Cardiac septum (tissue), 1 donor: ENCODE data around the gene EIF4G1. TPM values are rescaled to one million over a fixed set of nuclear protein-coding genes. Genes with fewer than 3 reads are reported as not detected.
"Not testable (repeated sequence)": the region's sequence is repeated elsewhere in the genome, so short reads cannot be mapped to it uniquely, and the experiment has no call there.

Experiments
- DNase-seq: peaks from one replicate; pipeline ENCODE4 v3.0.0-alpha.2; 2020; ENCODE audit warnings: low spot score
- intact Hi-C: fragments of 100-400 bp; cut with DNase I; formaldehyde crosslinking; loops from one replicate; pipeline ENCODE4 v1.14.0; 2022
- long read RNA-seq: library from polyadenylated mRNA; unstranded; transcript quantifications from one replicate; pipeline ENCODE4 v2.0.0, GENCODE V29; 2021
- total RNA-seq: library from RNA; stranded (reverse); fragmentation: NEBNext Ultra II Directional; extraction: Animal tissue kit (Norgen Biotek cat#: 25700); gene quantifications from one replicate; pipeline ENCODE4 v1.2.1, GENCODE V29; 2021
- donor health status: DM: no; HTN: no; CAD: no.

EIF4G1 gene
- 284 TPM for total RNA-seq
- long read RNA-seq, full-length matches to known transcripts: 18 of 244 reads
- long read RNA-seq, partial matches to known transcripts: 190 of 244 reads
- long read RNA-seq, other reads (novel, unspliced or antisense): 36 of 244 reads

- DNase-seq: peak; percentile 97
- intact Hi-C loops: loop anchor here (1.0 to 2.0 kb wide), 3 partner anchors 15 to 48 kb away; partner anchors contain the start of genes FAM131A and PSMD2
Observed at GRCh38 chr3:184314363-184314699, at the start of gene EIF4G1. TSS of gene EIF4G1 (plus strand) at chr3:184314606. CDS start at chr3:184315797, 1,191 bp downstream.

- DNase-seq, intact Hi-C loops: not testable (repeated sequence)
Observed at GRCh38 chr3:184267249-184267648, 47.2 kb upstream of the EIF4G1 start.

DNA sequence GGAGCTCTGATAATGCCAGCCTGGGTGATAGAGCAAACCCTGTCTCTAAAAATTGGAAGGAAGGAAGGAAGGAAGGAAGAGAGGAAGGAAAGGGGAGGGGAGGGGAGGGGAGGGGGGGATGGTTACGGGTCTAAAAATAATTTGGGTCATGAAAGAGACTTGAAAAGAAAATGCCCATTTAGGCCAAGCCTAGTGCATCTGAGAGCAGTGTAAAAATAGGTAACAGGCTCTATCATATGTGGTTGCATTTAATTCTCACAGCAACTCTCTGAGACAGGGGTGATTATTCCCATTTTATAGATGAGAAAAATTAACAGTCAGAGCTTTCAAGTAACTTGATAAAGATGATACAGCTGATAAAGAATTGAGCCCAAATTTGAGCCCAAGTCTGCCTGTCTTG, 42.1 kb upstream of the EIF4G1 start:
- DNase-seq: no peak
- intact Hi-C loops: no loop called here

GRCh38 chr3:184275381-184275701, 39.1 kb upstream of the EIF4G1 start:
- DNase-seq: no peak
- intact Hi-C loops: no loop called here

DNA sequence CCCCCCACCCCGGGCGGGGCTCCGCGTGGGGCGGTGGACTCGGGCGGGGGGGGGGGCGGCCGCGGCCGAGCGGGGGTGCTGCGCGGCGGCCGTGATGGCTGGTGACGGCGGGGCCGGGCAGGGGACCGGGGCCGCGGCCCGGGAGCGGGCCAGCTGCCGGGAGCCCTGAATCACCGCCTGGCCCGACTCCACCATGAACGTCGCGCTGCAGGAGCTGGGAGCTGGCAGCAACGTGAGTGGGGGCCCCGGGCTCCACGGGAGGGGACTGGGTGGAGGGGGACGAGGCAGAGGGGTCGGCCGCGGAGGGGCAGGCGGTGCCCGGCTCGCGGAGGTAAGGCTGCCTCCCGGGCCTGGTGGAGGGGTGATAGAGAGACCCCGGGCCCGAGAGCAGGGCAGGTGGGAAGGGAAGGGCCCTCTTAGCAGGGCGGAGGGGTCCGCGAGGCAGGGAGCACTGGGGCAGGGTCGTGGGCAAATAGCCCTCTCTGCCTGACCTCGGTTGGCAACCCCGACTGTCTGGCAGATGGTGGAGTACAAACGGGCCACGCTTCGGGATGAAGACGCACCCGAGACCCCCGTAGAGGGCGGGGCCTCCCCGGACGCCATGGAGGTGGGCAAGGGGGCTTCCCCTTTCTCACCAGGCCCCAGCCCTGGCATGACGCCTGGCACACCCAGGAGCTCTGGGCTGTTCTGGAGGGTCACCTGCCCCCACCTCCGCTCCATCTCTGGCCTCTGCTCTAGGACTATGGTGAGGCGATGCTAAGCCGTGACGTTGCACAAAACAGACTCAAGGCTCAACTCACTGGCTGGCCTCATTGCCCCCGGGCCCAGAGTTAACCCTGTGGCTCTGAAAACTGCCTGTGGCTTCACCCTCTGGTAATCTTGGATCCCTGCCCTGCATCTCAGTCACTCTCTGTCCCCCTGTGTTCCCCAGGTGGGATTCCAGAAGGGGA, 38.2 kb upstream of the EIF4G1 start, which contains the start of gene ECE2:
TSS of gene ECE2 (plus strand) at position 62 of the 950 bp plus-strand sequence. CDS start at position 194, 132 bp downstream.
- DNase-seq: no peak
- intact Hi-C loops: no loop called here

- no peak for DNase-seq
- intact Hi-C loops: no loop called here
Observed at GRCh38 chr3:184277366-184277765, 37.0 kb upstream of the EIF4G1 start.

- intact Hi-C loops: no loop called here
- DNase-seq: no peak
Observed at GRCh38 chr3:184282941-184283340, 31.5 kb upstream of the EIF4G1 start.

DNA sequence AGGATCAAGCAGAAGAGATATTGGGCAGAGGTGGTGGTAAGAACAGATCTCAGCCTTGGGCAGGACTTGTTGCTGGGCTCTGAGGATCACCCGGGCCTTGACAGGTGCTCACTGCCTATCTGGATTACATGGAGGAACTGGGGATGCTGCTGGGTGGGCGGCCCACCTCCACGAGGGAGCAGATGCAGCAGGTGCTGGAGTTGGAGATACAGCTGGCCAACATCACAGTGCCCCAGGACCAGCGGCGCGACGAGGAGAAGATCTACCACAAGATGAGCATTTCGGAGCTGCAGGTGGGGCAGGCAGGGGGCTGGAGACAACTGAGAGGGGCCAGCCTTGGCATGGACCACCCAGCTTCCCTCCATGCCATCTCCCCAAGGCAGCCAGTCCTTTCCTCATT, 30.7 kb upstream of the EIF4G1 start:
- intact Hi-C loops: no loop called here
- no peak for DNase-seq

GRCh38 chr3:184284696-184285095, 29.7 kb upstream of the EIF4G1 start:
- intact Hi-C loops: loop anchor here (5.0 kb wide), 1 partner anchor 387 kb away; no protein-coding TSS in a partner anchor

DNA sequence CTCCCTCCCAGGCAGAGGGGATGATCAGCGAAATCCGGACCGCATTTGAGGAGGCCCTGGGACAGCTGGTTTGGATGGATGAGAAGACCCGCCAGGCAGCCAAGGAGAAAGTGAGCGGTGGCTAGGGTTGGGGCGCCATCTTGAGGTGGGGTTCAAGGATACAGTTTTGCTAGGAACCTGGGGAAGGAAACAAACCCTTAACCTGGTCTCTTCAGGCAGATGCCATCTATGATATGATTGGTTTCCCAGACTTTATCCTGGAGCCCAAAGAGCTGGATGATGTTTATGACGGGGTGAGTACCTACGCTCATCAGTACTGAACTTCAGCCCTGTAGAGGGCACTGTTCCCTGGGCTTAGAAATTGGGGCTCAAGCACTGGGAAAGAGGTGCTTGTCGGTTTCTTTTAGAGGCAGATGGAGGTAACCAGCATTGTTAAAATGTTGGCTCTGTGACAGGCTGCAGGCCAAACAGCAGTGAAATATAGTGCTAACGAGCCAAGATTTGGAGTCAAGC, 24.9 kb upstream of the EIF4G1 start:
- no peak for DNase-seq

More at GRCh38 chr3:184284696-184285095, 29.7 kb upstream of the EIF4G1 start:
- no peak for DNase-seq

DNA sequence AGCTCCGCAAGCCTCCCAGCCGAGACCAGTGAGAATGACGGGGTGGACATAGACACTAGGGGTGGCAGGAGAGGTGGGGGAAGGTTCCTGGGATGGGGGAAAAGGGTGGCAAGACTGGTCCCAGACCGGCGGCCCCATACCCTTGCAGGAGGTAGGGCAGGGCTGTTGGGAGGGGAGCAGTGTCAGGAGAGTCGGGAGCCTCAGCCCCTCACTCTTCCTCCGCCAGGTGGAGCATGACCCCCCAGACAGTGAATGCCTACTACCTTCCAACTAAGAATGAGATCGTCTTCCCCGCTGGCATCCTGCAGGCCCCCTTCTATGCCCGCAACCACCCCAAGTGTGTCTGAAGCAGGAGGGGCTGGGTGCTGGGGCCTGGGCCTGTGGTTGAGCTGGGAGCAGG, 24.1 kb upstream of the EIF4G1 start:
- intact Hi-C loops: no loop called here
- DNase-seq: no peak

More for the DNA sequence above, 24.9 kb upstream of the EIF4G1 start:
- intact Hi-C loops: loop anchor here (5.0 kb wide), 1 partner anchor 392 kb away; no protein-coding TSS in a partner anchor

- no peak for DNase-seq
- intact Hi-C loops: no loop called here
Observed at GRCh38 chr3:184291044-184291737, 23.2 kb upstream of the EIF4G1 start.

DNA sequence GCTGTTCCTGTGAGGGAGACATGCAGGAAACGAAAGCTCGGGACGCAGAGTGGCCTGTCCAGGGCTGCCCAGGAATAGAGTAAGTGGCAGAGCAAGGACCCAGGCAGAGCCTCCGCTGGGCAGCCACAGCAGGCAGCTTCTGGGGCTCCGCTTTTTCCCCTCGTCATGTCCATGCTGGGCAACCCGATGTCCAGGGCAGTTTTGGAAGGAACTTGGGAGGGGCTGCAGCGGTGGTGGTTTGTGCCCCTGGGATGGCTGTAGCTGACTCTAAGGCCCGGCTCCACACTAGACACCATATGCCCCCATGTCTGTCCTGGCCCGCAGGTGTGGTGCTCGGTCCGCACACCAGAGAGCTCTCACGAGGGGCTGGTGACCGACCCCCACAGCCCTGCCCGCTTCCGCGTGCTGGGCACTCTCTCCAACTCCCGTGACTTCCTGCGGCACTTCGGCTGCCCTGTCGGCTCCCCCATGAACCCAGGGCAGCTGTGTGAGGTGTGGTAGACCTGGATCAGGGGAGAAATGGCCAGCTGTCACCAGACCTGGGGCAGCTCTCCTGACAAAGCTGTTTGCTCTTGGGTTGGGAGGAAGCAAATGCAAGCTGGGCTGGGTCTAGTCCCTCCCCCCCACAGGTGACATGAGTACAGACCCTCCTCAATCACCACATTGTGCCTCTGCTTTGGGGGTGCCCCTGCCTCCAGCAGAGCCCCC, 22.5 kb upstream of the EIF4G1 start:
- intact Hi-C loops: no loop called here
- no peak for DNase-seq

DNA sequence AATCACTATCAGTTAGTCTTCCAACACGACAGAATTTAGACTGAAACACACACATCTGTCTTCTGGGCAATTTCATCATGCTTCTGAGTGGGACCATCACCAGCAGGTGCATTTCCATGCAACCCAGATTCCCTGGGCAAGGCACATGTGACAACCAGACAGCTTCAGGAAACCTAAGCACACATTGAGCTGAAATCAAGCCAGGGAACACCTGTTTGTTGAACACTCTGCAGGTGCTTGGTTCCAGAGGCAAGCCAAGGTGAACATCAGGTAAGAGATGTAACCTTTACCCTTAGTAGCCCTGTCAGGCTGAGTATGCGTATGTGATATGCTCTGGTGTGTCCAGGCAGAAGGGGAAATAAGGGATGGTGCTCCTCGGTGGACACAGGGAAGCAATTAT, 18.6 kb upstream of the EIF4G1 start:
- DNase-seq: no peak
- intact Hi-C loops: loop anchor here (5.0 kb wide), 1 partner anchor 108 kb away; the partner anchor contains the start of gene ABCF3

- no peak for DNase-seq
- intact Hi-C loops: loop anchor here (5.0 kb wide), 1 partner anchor 109 kb away; the partner anchor contains the start of gene ABCF3
Observed at GRCh38 chr3:184296616-184297015, 17.8 kb upstream of the EIF4G1 start.

GRCh38 chr3:184298759-184299487, 15.5 kb upstream of the EIF4G1 start, which contains the start of gene PSMD2:
TSS of gene PSMD2 (plus strand) at chr3:184299241. CDS start at chr3:184299267, 26 bp downstream.
- intact Hi-C loops: loop anchor here (1.0 to 5.0 kb wide), 4 partner anchors 15 to 112 kb away; partner anchors contain the start of genes ABCF3, EEF1AKMT4 and EIF4G1
- DNase-seq: peak; percentile 98

DNA sequence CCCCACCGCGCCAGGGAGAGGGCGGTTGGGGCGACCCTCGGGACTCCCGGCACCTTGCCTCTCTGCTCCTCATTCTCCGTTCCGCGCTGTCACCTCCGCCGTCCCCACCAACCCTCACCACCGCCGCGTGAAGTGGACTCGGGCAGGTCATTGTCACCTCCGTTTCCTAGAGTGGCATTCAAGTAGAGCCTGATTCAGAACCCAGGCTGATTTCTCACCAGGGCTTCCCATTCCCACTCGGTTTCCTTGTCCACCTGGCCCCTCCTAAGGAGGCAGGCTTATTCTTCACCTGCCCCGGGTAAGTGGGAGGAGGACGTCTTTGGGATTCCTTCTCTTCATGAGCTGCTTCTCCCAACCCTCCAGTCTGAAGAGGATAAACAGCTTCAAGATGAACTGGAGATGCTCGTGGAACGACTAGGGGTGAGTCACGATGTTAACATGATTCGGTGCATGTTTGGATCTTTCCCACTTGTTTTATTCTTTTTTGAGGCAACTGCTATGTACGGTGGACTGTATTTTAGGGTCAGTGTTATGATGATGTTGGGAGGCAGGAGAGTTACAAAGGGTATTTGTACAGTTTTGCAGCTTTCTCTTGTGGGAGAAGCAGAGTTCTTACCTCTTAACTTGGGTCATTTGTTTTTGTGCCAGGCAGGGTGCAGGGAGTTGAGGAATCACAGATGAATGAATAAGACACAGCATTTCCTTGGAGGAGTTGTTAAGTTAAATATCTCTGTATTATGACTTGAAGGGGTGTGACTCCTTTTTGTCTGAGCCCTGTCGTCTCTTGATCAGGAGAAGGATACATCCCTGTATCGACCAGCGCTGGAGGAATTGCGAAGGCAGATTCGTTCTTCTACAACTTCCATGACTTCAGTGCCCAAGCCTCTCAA, 14.7 kb upstream of the EIF4G1 start:
- intact Hi-C loops: loop anchor here (1.0 to 5.0 kb wide), 3 partner anchors 15 to 112 kb away; partner anchors contain the start of genes ABCF3, EEF1AKMT4 and EIF4G1
- DNase-seq: no peak
